Measurements from ENCODE around the gene CACNB2.

DNA sequence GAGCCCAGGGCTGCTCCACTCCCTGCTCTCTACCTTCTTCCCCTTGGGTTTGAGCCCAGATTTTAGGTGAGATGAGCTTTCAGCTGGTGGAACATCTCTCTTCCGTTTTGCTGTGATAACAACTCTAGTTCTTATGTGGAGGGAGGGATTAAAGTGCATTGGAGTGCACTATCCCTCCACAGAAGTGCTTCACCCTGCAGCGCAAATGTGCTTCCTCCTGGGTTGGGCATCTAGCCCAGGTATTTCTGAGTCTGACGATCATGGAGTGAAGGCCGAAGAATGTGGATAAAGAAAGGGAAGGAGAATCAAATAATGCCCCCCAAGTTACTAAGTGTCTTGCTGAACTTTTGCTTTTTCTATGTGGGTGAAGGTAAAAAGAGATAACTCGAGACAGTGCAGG is 157.4 kb downstream of the CACNB2 start:
- TF ChIP-seq, protein P1, sequence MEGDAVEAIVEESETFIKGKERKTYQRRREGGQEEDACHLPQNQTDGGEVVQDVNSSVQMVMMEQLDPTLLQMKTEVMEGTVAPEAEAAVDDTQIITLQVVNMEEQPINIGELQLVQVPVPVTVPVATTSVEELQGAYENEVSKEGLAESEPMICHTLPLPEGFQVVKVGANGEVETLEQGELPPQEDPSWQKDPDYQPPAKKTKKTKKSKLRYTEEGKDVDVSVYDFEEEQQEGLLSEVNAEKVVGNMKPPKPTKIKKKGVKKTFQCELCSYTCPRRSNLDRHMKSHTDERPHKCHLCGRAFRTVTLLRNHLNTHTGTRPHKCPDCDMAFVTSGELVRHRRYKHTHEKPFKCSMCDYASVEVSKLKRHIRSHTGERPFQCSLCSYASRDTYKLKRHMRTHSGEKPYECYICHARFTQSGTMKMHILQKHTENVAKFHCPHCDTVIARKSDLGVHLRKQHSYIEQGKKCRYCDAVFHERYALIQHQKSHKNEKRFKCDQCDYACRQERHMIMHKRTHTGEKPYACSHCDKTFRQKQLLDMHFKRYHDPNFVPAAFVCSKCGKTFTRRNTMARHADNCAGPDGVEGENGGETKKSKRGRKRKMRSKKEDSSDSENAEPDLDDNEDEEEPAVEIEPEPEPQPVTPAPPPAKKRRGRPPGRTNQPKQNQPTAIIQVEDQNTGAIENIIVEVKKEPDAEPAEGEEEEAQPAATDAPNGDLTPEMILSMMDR (IDR thresholded peaks at IDR 0.05; ENCODE audit: low read depth, low read length, missing input control): no peak
- no peak for TF ChIP-seq YY1 (IDR thresholded peaks at IDR 0.05)
- TF ChIP-seq TAF1 (conservative IDR thresholded peaks at IDR 0.05): no peak
- TF ChIP-seq RAD21 (IDR thresholded peaks at IDR 0.05): no peak
- no peak for TF ChIP-seq FOXA1 (IDR thresholded peaks at IDR 0.05)
- no peak for TF ChIP-seq JUND (IDR thresholded peaks at IDR 0.05)

Data from liver (tissue), 3 donors.